HG03571 (cell line): ENCODE measurements around the gene SPO11.

Source experiments
- ATAC-seq: cut with Tn5 transposase; IDR thresholded peaks from one replicate; pipeline ENCODE4 v1.9.1; 2021; ENCODE audit not compliant: unreplicated experiment

The SPO11 gene

GRCh38 chr20:57374343-57374930, 44.8 kb downstream of the SPO11 start:
- ATAC-seq = no peak

GRCh38 chr20:57374931-57375651, 45.5 kb downstream of the SPO11 start:
- ATAC-seq = no peak

GRCh38 chr20:57375652-57376230, 46.1 kb downstream of the SPO11 start:
- ATAC-seq = no peak

- no peak for ATAC-seq
Observed at GRCh38 chr20:57377350-57377749, 47.7 kb downstream of the SPO11 start.

GRCh38 chr20:57378107-57378506, 48.5 kb downstream of the SPO11 start:
- no peak for ATAC-seq

GRCh38 chr20:57378646-57379262, 49.2 kb downstream of the SPO11 start:
- no peak for ATAC-seq

- no peak for ATAC-seq
Observed at GRCh38 chr20:57379263-57379647, 49.7 kb downstream of the SPO11 start.

GRCh38 chr20:57380081-57380750, 50.6 kb downstream of the SPO11 start:
- no peak for ATAC-seq

GRCh38 chr20:57381596-57382503, 52.2 kb downstream of the SPO11 start:
- ATAC-seq = peak; percentile 59

- no peak for ATAC-seq
Observed at GRCh38 chr20:57382516-57382915, 52.9 kb downstream of the SPO11 start.

GRCh38 chr20:57383447-57384347, 54.1 kb downstream of the SPO11 start:
- ATAC-seq = no peak

GRCh38 chr20:57384486-57384885, 54.9 kb downstream of the SPO11 start:
- ATAC-seq = no peak

GRCh38 chr20:57384953-57385761, 55.6 kb downstream of the SPO11 start:
- no peak for ATAC-seq

GRCh38 chr20:57385940-57386339, 56.3 kb downstream of the SPO11 start:
- no peak for ATAC-seq

GRCh38 chr20:57386762-57387161, 57.2 kb downstream of the SPO11 start:
- ATAC-seq = no peak

GRCh38 chr20:57387463-57387862, 57.9 kb downstream of the SPO11 start:
- ATAC-seq = no peak

- ATAC-seq = no peak
Observed at GRCh38 chr20:57387945-57388371, 58.4 kb downstream of the SPO11 start.

- no peak for ATAC-seq
Observed at GRCh38 chr20:57388953-57389694, 59.5 kb downstream of the SPO11 start.
